Activated naive CD4-positive, alpha-beta T cell treated with anti-CD3 and anti-CD28 coated beads, Interleukin-2, amount 10 ng/mL, durations not matched to agents 5 hours and 36 hours (primary cell): Measurements from ENCODE around the gene STRN. TPM values are rescaled to one million over a fixed set of nuclear protein-coding genes. Genes with fewer than 3 reads are reported as not detected.

Source experiments
- total RNA-seq, 2 experiments: library from RNA; stranded (reverse); gene quantifications; one replicate each; pipeline ENCODE4 v1.2.3, GENCODE V29; 2021

The STRN gene
- 10 to 100 TPM; 36.8 to 38.0 TPM for total RNA-seq

GRCh38 chr2:36966370-36967235, at the start of gene STRN:
STRN (minus strand) TSS chr2:36966536; CDS start chr2:36966463, 73 bp downstream.

Other genes starting within 250 kb of the STRN start
- gene HEATR5B, start 117.8 kb upstream of the STRN start, total RNA-seq, result 10 to 100 TPM; 24.0 to 24.3 TPM
- gene GPATCH11, start 118.0 kb upstream of the STRN start, total RNA-seq, result 10 to 100 TPM; 10.6 to 11.4 TPM
- gene EIF2AK2, start 190.4 kb upstream of the STRN start, total RNA-seq, result 10 to 100 TPM; 34.8 to 37.5 TPM
- not detected for gene SULT6B1, start 222.1 kb upstream of the STRN start, total RNA-seq
- 10 to 100 TPM; 32.7 to 34.0 TPM for gene CEBPZOS, start 230.0 kb upstream of the STRN start, total RNA-seq